Lung (tissue), 12 donors: ENCODE data around the gene FAM200B. TPM values are rescaled to one million over a fixed set of nuclear protein-coding genes. Genes with fewer than 3 reads are reported as not detected.
A peak's percentile ranks its signal among the peaks of the same experiment; 100 is the strongest.

Experiments
- ATAC-seq: fragments of 200-7000 bp; cut with Tn5 transposase; one replicate; pipeline ENCODE4 v1.9.1; 2020; ENCODE audit warnings: moderate number of reproducible peaks; ENCODE audit not compliant: insufficient read depth, low FRiP score
- DNase-seq, 3 donors: peaks; one replicate each; pipeline ENCODE4 v3.0.0-alpha.2; 2013 to 2017
- H3K27ac ChIP-seq, 2 donors: one replicate each; pipeline ENCODE4 v1.5.1; 2013; ENCODE audit warnings: mild to moderate bottlenecking in 2 of 2, moderate library complexity in 2 of 2, control low read depth in 1 of 2, inconsistent platforms in 1 of 2, low read depth in 1 of 2, low read length in 1 of 2
- H3K27me3 ChIP-seq, 3 donors: one replicate each; pipeline ENCODE4 v1.5.1; 2013; ENCODE audit warnings: low read length in 2 of 3; ENCODE audit not compliant: control insufficient read depth in 3 of 3, insufficient read depth in 3 of 3
- H3K36me3 ChIP-seq, 4 donors: one replicate each; pipeline ENCODE4 v1.5.1; 2013; ENCODE audit warnings: low read length in 4 of 4, mild to moderate bottlenecking in 1 of 4, moderate library complexity in 1 of 4; ENCODE audit not compliant: control insufficient read depth in 4 of 4, insufficient read depth in 4 of 4
- H3K4me1 ChIP-seq, 5 donors: one replicate each; pipeline ENCODE4 v1.5.1; 2013; ENCODE audit warnings: low read length in 5 of 5, mild to moderate bottlenecking in 2 of 5, moderate library complexity in 1 of 5; ENCODE audit not compliant: control insufficient read depth in 5 of 5, insufficient read depth in 5 of 5
- H3K4me3 ChIP-seq: one replicate; pipeline ENCODE4 v1.5.1; 2013; ENCODE audit warnings: mild to moderate bottlenecking, control low read depth, moderate library complexity
- H3K9ac ChIP-seq, 2 donors: one replicate each; pipeline ENCODE4 v1.5.1; 2013; ENCODE audit warnings: low read length in 2 of 2, control low read depth in 1 of 2; ENCODE audit not compliant: insufficient read depth in 1 of 2
- H3K9me3 ChIP-seq, 4 donors: one replicate each; pipeline ENCODE4 v1.5.1; 2013; ENCODE audit warnings: low read length in 3 of 4, mild to moderate bottlenecking in 1 of 4, moderate library complexity in 1 of 4; ENCODE audit not compliant: control insufficient read depth in 4 of 4, insufficient read depth in 3 of 4
- WGBS, 2 donors: extraction: QIAGEN DNeasy Blood & Tissue Kit; methylation state at CpG; one replicate each; pipeline ENCODE4 v1.1.7; 2013; 5-methylcytosine and 5-hydroxymethylcytosine counted together
- polyA plus RNA-seq, 2 donors: library from polyadenylated mRNA; stranded (reverse); fragments of 200-250 nt; gene quantifications; one replicate each; pipeline ENCODE4 v1.2.1, GENCODE V29; 2013
- total RNA-seq, 2 donors: library from RNA; depleted of rRNA in 1 of 2; stranded (reverse); fragments of >200 nt in 1 of 2; gene quantifications; one replicate each; pipeline ENCODE4 v1.2.1, GENCODE V29; 2014 to 2021
- TF ChIP-seq, protein P1 (sequence below): IDR thresholded peaks from 2 replicates; pipeline ENCODE4 v1.5.1; 2012; ENCODE audit warnings: mild to moderate bottlenecking; ENCODE audit errors: control extremely low read depth, extremely low read depth
- donor health status: control.
- donor health status: control.
- donor health status: Bipolar disorder and iron deficiency.
- donor health status: healthy.
- donor health status: DM: yes; HTN: yes; CAD: no.

Gene FAM200B
- total and polyA plus RNA-seq, 4 donors, result 19.3 to 56.0 (median 27.2) TPM

DNA sequence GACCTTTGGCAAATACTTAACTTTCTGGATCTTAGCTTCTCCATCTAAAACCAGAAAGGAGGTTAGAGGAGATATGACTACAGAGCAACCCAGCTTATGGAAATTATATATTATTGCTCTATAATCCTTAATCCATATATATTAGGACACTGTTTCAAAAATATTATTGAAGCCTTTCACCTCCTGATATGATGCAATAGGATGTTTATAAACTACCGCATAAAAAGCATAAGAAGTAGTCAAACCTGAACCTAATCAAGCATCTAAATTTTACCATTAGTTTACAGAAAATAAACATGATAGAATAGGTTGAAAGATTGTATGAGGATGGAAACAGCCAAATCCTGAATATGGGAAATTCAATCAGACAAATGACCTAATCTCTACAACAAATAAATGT is 5.6 kb upstream of the FAM200B start:
- peaks cover 0 to 14% (median 0%) of the 10 kb centered on the region in 5 donors for H3K4me1 ChIP-seq
- ATAC-seq, result no peak
- H3K9ac ChIP-seq, result no peak overlapping the region

DNA sequence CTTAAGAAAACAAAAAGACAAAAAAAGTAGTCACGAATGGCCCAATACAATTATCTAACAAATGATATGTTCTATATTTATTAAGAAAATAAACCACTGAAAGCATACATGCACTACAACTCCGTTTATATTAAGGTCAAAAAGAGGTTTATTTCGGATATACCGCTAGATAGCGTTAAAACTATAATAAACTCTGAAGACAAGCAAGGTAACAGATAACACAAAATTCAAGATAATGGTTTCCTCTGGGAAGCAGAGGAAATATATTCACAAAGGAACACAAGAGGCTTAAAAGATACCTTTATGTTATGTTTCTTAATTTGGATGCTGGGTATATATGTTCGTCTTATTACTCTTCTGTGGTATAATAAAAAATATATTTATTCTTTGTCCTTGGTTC is 4.7 kb upstream of the FAM200B start:
- no peaks in the 10 kb centered on the region for H3K27me3 ChIP-seq
- TF ChIP-seq, protein P1, sequence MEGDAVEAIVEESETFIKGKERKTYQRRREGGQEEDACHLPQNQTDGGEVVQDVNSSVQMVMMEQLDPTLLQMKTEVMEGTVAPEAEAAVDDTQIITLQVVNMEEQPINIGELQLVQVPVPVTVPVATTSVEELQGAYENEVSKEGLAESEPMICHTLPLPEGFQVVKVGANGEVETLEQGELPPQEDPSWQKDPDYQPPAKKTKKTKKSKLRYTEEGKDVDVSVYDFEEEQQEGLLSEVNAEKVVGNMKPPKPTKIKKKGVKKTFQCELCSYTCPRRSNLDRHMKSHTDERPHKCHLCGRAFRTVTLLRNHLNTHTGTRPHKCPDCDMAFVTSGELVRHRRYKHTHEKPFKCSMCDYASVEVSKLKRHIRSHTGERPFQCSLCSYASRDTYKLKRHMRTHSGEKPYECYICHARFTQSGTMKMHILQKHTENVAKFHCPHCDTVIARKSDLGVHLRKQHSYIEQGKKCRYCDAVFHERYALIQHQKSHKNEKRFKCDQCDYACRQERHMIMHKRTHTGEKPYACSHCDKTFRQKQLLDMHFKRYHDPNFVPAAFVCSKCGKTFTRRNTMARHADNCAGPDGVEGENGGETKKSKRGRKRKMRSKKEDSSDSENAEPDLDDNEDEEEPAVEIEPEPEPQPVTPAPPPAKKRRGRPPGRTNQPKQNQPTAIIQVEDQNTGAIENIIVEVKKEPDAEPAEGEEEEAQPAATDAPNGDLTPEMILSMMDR, result no peak
- peaks cover 0 to 14% (median 0%) of the 10 kb centered on the region in 5 donors for H3K4me1 ChIP-seq
- 94 to 96% methylated on average over 6 of the region's 6 CpGs for WGBS, 2 donors
- no peak overlapping the region for H3K4me3 ChIP-seq
- H3K9me3 ChIP-seq, result no peaks in the 10 kb centered on the region
- H3K36me3 ChIP-seq, result peaks cover 0 to 2% (median 0%) of the 10 kb centered on the region in 4 donors
- ATAC-seq, result no peak
- DNase-seq, result no peak
- H3K27ac ChIP-seq, result no peak overlapping the region
- no peak overlapping the region for H3K9ac ChIP-seq

More for the DNA sequence above, 5.6 kb upstream of the FAM200B start:
- WGBS, 2 donors, result 71 to 81% methylated on average over 1 of the region's 1 CpG
- Histone ChIP-seq H3K27ac (no peak overlapping the region), H3K36me3 (no peaks in the 10 kb centered on the region), H3K27me3 (no peaks in the 10 kb centered on the region), H3K4me3 (no peak overlapping the region), H3K9me3 (no peaks in the 10 kb centered on the region)
- TF ChIP-seq, protein P1, result no peak
- DNase-seq, result no peak

DNA sequence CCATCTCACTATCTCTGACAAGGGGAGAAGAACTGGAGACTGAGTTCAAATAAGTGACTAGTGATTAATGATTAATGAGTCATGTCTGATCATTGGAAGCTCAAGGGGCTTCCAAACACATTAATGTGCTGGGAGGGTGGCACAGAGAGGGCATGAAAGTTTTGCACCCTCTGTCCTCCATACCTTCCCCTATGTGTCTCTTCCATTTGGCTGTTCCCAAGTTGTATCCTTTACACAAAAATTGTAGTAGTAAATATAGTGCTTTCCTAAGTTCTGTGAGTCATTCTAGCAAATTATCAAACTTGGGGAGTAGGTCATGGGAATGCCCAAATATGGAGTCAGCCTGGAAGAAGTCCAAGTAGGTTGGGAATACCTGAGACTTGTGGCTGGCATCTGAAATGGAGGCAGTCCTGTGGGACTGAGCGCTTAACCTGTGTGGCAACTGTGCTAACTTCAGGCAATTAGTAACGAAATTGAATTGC is 4.1 kb upstream of the FAM200B start:
- DNase-seq, result peak in 1 of 3 donors; percentile 44
- peaks cover 0 to 17% (median 2%) of the 10 kb centered on the region in 5 donors for H3K4me1 ChIP-seq
- WGBS, 2 donors, result 82 to 86% methylated on average over 2 of the region's 2 CpGs
- H3K27me3 ChIP-seq, result no peaks in the 10 kb centered on the region
- TF ChIP-seq, protein P1, result no peak
- H3K9ac ChIP-seq, result no peak overlapping the region
- H3K4me3 ChIP-seq, result no peak overlapping the region
- H3K9me3 ChIP-seq, result no peaks in the 10 kb centered on the region
- ATAC-seq, result no peak
- H3K27ac ChIP-seq, result no peak overlapping the region
- peaks cover 0 to 2% (median 0%) of the 10 kb centered on the region in 4 donors for H3K36me3 ChIP-seq

DNA sequence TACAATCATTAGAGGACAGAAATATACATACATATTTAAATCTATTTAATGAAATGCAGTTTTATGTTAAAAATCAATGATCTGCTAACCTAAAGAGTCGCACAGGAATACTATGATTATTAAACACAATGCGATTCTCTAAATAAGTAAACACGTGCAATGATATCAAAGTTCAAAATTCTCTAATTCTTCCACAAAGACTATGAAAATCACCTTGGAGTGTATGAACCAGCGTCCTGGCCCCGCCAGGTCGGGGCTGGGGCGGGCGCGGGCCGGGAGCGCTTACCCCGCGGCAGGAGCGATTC is 608 bp upstream of the FAM200B start:
- Histone ChIP-seq H3K36me3 (peaks cover 0 to 6% (median 3%) of the 10 kb centered on the region in 4 donors), H3K9me3 (no peaks in the 10 kb centered on the region), H3K27ac (no peak overlapping the region), H3K4me1 (peaks cover 0 to 32% (median 7%) of the 10 kb centered on the region in 5 donors), H3K4me3 (peak overlapping the region; percentile 58), H3K27me3 (no peaks in the 10 kb centered on the region), H3K9ac (peak overlapping the region; percentile 56 to 98)
- 1 to 2% methylated on average over 14 of the region's 14 CpGs for whole genome bisulfite sequencing, 2 donors
- TF ChIP-seq, protein P1, result no peak
- DNase-seq, result no peak
- no peak for ATAC-seq
